Stimulated activated CD8-positive, alpha-beta memory T cell treated with anti-CD3 and anti-CD28 coated beads, Interleukin-15, amount 100 ng/mL, for 48 hours (primary cell): ENCODE data around the gene PLK3.
A peak's percentile ranks its signal among the peaks of the same experiment; 100 is the strongest.
"Not testable (repeated sequence)": the region's sequence is repeated elsewhere in the genome, so short reads cannot be mapped to it uniquely, and the experiment has no call there.

Experiments used
- DNase-seq, 2 donors: peaks; one replicate each; pipeline ENCODE4 v3.0.0-alpha.2; 2020; ENCODE audit warnings: low read depth in 2 of 2

PLK3 gene

DNA sequence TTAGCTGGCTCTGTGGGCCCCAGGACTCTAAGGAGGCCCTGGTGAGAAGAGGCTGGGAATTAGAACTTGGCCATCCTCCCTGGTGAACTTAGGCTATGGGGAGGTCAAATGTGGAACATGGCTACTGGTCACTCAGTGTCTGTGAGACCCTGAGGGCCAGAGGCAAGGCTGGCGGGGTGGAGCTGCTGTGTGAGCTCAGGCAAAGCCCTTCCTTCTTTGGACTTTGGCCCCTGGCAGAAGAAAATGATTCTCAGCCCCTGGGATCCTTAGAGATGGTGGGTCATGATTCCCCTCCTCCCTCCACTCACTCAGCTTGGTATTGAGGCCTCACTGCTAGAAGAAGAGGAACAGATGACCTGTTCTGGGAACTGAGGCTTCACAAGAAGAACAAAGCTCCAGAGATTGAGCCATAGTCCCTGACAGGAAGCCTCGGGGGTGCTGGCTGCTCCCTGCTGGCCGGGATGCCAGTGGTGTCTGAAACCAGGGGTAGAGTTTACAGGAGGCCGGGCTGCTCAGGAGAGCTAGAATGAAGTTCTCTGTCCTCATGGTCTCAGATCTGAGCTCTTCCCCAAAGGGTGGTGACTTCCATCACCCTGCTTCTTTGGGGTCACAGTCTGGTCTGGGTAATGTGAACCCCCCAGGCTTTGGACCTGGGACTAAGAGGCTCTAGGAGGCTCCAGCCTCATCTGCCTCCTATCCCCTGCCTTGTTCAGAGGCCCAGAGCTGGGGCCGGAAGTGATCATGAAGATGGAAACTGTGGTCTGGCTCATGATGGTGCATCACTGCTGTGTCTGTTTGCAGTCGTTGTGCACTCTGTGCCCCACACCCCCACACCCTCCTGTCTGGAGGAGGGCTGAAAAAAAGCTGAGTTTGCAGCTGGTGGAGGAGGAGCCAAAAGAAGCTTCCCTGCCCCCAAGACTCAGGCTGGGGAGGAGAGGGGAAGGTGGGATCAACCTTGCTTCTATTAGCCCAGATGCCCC lies 9.1 kb downstream of the PLK3 start:
- peak; percentile 86 to 87 for DNase-seq

GRCh38 chr1:44810101-44810761 lies 10.1 kb downstream of the PLK3 start:
- no peak for DNase-seq

- not testable (repeated sequence) for DNase-seq
These were observed 10.6 kb downstream of the PLK3 start for GRCh38 chr1:44810762-44811105.

- no peak for DNase-seq
These were observed 11.1 kb downstream of the PLK3 start for GRCh38 chr1:44811234-44811633.

GRCh38 chr1:44812822-44813543 lies 12.8 kb downstream of the PLK3 start:
- no peak for DNase-seq

DNA sequence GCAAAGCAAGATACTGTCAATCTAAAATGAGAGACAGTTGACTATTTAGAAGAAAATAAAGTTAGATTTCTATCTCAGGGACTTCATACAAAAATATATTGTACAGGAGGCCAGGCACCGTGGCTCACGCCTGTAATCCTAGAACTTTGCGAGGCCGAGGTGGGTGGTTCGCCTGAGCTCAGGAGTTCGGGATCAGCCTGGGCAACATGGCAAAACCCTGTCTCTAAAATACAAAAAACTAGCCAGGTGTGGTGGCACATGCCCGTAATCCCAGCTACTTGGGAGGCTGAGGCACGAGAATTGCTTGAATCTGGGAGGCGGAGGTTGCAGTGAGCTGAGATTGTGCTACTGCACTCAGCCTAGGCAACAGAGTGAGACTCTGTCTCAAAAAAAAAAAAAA lies 15.7 kb downstream of the PLK3 start:
- not testable (repeated sequence) for DNase-seq

- no peak for DNase-seq
These were observed 17.1 kb downstream of the PLK3 start for GRCh38 chr1:44817307-44817706.

DNA sequence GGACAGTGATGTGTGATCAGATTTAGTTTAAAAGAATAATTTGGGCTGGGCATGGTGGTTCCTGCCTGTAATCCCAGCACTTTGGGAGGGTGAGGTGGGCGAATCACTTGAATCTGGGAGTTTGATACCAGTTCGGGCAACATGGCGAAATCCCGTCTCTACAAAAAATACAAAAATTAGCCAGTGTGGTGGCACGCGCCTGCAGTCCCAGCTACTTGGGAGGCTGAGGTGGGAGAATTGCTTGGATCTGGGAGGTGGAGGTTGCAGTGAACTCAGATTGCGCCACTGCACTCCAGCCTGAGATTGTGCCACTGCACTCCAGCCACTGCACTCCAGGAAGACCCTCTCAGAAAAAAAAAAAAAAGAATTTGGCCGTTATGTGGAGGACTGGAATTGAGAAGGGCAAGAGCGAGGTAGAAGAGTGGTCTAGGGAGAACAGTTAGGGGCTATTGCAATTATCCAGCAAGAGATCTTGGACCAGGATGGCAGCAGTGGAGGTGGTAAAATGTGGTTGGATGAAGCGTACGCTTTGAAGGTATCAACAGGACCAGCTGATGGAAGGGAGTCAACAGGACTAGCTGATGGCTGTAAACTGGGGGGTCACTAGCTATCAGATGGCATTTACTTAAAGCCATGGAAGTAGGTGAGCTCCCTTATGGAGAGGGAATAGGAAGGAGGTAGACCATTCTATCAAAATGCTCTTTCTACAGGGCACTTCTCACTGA lies 17.8 kb downstream of the PLK3 start:
- DNase-seq, result no peak

- no peak for DNase-seq
These were observed 19.0 kb downstream of the PLK3 start for GRCh38 chr1:44819196-44819607.

- DNase-seq, result peak; percentile 75 to 81
These were observed 19.6 kb downstream of the PLK3 start for GRCh38 chr1:44819608-44820327.

- DNase-seq, result no peak
These were observed 20.4 kb downstream of the PLK3 start for GRCh38 chr1:44820328-44821239.

GRCh38 chr1:44821240-44821715 lies 21.1 kb downstream of the PLK3 start:
- no peak for DNase-seq

DNA sequence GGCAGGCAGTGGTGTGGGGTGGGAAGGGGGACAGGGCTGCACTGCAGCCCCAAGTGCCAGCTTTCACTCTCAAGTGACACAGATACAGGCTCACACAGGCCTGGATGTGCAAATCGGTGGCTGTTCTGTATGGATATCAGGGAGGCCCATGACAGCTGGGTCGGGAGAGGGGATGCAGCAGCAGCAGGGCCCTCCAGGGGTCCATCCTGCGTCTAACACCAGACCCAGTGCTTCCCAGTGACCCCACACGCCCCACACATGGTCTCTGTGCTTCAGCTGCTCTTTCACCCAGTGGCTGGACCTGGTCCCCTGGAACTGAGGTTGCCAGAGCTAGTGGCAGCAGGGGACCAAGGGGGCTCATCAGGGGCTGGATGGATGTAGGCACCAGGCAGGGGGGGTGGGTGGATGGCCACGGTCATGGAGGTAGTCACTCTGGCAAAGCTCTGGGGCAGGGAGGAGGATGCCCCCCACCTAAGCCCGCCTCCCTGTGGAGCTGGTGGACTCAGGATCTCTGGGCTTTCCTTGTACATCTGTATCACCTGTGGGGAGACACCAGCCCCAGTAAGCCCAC lies 22.0 kb downstream of the PLK3 start:
- DNase-seq, result no peak

DNA sequence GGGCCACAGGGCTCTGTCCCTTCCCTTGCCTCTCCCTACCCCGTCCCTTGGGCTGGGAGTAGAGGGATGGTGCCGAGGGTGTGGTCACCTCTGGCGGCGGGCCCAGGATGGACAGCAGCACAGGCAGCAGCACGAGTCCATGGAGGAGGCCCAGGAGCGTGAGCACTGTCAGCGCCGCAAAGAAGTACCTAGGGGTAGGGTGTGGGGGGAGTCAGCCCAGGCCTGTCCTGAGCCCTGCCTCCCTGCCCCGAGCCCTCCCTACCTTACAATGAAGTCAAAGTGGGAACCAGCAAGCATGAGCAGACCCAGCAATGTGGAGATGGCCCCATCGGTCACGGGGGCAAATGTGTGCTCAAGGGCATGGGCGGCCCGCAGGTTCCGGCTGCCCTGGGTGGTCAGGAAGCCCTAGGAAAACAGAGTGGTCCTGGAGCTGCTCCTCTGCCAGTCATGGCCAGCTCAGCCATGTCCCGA lies 22.8 kb downstream of the PLK3 start:
- no peak for DNase-seq

DNA sequence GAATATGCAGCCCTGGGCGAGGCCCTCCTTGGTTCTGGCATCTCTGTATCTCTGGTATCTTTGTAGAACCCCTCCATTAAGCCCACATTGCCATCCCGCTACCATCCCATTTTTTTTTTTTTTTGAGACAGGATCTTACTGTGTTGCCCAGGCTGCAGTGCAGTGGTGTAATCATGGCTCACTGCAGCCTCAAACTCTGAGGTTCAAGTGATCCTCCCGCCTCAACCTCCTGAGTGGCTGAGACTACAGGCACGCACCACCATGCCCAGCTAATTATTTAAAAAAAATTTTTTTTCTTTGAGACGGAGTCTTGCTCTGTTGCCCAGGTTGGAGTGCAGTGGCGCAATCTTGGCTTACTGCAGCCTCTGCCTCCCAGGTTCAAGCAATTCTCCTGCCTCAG lies 24.2 kb downstream of the PLK3 start:
- DNase-seq, result not testable (repeated sequence)

GRCh38 chr1:44826375-44827196 lies 26.4 kb downstream of the PLK3 start:
- no peak for DNase-seq

DNA sequence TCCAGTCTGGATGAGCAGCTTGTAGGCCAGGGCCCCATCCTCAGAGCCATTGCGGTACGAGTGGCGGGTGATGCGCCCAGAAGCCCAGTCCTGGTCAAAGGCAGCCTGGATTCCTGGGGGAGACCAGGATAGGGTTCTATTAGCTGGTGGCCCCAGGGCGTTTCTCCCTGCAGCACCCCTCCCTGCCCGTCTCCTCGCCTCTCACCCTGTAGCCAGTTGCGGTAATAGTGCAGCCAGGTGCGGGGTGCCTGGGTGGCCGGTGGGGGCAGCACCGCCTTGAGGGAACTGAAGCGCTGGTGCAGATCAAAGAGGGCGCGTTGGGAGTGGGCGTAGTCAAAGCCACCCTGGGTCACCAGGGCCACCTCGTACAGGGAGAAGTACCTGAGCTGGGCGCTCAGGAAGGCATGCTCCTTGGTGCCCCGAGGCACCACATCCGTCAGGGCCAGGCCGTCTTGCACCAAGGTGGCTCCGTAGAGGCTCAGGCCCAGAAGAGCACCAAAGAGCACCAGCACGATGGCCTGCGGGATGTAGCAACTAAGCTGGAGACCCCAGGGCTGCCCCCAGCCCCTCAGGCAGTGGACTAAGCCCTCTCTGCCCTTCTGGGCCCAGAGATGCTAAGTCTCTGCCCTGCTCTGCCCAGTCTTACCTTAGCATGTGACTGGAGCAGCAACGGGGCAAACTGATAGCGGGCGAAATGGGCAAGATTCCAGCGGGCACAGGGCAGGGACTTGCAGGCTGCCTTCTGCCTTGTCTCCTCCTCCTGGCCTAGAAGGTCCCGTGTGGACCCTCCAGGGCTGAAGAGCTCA lies 27.2 kb downstream of the PLK3 start:
- DNase-seq, result no peak
